HG03103 (cell line): ENCODE results near the gene KIRREL3.

ENCODE experiments used
- ATAC-seq: cut with Tn5 transposase; IDR thresholded peaks from one replicate; pipeline ENCODE4 v1.9.1; 2021; ENCODE audit warnings: low read depth; ENCODE audit not compliant: unreplicated experiment

Gene KIRREL3

DNA sequence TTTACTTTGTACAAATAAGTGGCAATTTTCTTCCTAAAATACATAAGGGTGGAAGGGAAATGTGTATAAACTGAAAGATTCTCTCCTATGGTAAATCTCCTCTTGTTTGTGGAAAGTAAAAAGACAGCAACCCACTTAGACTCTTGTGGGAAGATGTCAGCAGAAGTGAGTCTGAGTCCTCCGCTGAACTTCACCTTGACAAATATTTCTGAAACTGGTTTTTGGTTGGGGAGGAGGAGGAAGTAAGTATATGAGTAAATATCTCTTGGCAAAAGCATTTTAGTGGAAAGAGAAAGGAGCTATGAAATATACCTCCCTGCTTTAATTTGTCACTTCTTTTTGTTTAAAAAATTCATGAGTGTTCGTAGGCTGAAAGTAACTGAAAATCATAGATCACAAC is 196.2 kb downstream of the KIRREL3 start:
- ATAC-seq, result no peak

DNA sequence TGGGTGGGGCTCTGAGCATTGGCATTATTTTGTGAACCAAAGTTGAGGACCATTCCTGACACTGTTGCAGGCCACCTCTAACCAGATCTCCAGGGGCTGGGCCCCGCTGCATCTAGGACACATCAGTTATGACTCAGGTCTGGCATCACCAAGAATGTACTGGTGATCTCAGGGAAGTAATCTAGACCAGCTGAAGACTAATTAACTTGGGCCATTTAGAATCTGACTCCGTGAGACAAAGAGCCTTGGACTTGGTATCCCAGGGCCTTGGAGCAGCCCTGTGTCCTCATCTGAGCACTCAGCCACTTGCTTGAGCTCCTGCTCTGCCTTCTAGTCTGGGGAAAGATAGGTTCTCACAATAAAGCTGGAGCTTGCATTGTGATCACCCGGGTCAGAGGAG is 200.6 kb downstream of the KIRREL3 start:
- ATAC-seq, result no peak

- ATAC-seq, result no peak
These were observed 203.0 kb downstream of the KIRREL3 start for GRCh38 chr11:126797457-126798169.

DNA sequence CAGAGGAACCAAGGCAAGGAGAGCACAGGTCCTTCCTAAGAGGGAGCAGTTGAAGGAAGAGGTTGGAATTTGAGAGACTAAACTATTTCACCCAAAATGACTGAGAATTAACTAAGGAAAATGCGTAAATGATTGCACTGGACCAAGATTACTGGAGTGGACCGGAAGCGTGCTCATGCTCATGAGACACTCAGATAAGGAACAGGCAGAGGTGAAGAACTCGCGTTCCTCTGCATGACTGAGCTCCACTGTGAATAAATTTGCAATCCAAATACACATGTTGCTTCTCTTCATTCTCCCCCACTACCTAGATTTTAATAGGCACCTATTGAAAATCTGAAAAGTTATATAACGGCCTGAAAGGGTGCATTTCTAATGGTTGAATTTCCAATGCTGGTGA is 207.0 kb downstream of the KIRREL3 start:
- no peak for ATAC-seq

DNA sequence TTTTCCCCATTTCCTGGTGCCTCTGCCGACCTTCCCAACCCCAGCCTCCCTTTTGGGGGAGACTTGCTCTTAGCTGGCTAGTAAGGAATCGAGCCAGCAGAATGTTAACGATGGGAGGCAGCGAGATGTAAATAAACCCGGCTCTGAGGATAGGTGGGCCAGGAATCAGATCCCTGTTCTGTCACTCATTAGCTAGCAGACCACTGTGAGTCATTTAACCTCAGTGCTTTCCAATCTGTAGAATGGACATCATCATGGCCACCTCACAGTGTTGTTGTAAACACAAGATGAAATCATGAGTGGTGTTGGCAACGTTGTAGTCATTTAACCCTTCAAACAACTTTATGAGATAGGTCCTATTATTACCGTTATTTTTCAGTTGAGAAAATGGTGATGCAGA is 208.6 kb downstream of the KIRREL3 start:
- no peak for ATAC-seq

GRCh38 chr11:126791446-126791845 is 209.1 kb downstream of the KIRREL3 start:
- ATAC-seq, result no peak

DNA sequence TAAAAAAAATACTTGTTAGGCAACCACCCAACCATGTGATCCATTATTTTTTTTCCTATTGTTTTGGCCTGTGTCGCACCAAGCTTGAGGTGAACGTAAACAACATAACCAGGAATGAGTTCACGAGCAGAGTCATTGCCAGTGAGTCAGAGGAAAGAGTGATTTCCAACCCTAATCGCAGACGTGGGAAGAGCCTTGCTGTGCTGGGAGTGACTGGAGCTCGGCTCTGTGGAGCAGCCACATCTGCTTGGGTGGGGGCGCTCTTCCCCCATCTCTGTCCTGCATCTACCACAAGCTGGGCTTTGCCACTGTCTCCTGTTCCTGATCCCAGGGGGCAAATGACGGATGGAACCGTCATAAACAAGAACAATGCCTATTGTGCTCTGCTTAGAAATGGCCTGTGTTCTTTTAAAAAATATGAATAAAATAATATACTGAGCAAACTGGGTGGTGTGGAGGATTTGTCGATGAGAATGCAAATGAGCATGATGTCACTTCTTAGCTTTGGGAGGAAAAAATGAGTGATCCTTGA is 210.0 kb downstream of the KIRREL3 start:
- ATAC-seq, result no peak

DNA sequence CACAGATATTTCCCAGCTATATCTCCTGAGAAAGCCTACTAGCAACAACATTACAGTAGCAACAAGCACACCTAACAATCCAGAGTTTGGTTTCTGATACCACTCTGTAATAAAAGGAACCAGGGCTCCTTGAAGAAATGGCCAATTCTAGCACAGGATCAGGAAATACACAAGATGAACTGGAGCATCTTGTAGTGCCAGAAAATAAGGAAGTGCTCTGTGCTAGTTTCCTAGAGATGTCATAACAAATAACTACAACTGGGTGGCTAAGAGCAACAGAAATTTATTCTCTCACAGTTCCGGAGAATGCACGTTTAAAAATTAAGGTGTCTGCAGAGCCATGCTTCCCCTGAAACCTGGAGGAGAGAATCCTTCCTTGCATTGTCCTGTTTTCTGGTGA is 217.8 kb downstream of the KIRREL3 start:
- ATAC-seq, result no peak

- no peak for ATAC-seq
These were observed 218.6 kb downstream of the KIRREL3 start for GRCh38 chr11:126781942-126782341.

DNA sequence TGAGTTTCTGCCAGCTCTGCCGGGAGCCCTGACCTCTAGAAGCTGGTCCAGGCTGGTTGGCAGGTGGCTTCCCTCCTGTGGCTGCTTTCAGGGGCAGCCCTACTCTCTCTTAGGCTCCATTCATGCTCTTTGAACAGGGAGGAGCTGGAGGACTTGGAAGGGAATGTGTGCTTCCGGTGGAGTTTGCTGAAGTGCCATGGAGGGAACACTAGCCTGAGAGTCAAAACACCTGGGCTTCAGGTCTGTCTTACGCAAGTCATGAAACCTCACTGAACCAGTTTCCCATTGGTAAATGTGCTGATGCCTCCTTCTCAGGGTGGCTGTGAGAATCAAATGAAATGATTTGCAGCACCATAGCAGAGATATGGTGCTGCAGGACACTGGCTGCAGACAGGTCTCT is 224.5 kb downstream of the KIRREL3 start:
- no peak for ATAC-seq

- ATAC-seq, result no peak
These were observed 228.3 kb downstream of the KIRREL3 start for GRCh38 chr11:126772267-126772666.

- no peak for ATAC-seq
These were observed 231.9 kb downstream of the KIRREL3 start for GRCh38 chr11:126768702-126769101.

DNA sequence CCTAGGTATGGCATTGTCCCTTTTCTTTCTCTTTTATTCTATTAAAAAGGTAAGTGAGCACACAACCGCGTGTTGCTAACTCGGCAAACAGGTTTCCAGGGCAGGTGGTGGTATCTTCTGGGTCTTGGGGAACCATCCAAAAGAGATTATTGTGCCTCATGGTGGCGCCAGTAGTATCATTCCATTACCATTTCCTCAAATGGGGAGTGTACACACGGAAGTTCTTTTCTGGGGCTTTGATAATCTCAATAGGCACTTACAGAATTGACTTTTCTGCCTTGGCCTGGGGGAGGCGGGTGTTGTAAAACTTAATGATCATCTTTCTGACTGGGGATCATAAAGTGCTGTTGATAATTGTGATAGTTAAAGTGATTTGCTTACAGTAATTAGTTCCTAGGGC is 234.1 kb downstream of the KIRREL3 start:
- no peak for ATAC-seq

DNA sequence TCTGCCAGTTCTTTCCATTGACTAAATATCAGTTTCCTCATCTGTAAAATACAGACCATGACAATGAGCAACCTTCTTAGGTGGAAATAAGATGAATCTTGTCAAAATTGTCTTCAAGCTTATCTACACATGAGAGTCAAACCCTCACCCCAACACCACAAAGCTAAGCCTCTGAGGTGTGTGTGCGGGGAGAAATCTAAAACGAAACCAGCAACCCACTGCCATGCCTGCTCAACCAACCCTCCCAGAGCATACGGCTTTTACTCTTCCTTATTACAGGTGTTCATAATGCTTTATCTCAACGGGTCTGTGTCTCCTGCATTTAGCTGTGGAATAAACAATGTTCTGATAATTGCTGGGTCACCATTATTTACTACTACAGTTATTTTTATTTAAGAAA is 235.4 kb downstream of the KIRREL3 start:
- no peak for ATAC-seq

DNA sequence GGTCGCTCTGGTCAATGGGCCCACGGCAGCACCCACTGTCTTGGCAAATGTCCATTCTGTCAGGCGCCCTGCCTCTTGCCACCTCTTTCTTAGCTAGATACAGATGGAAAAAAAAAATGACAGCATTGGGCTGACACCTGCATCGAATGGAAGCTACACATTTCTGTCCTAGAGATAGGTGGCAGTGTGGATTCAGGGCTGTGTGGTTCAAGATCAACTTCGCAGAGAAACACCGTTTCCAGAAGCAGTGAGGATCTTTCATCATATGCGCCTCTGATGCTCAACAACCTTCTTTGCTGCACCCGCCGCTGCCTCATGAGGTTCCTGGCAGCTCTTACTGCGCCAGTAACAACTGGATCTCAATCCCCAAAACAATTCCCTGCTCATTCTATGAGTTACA is 236.3 kb downstream of the KIRREL3 start:
- no peak for ATAC-seq

DNA sequence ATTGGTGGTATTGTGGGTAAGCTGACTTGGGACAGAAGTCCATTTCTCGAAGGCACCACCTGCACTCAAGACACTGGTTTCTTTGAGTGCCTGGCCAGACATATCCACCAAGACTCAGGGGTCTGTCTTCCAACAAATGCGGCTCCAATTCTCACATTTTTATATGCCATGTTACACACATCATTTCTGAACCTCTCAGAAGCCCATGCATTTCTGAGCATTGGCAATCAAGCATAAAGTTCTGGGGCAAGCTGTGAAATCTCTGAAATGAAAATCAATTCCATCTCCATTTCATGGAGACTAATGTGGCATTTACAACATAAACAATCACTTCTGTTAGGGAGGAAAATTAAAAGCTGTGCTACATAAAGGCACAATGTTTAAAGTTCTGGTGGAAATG is 243.7 kb downstream of the KIRREL3 start:
- ATAC-seq, result no peak

- no peak for ATAC-seq
These were observed 244.1 kb downstream of the KIRREL3 start for GRCh38 chr11:126756421-126756820.

- no peak for ATAC-seq
These were observed 245.0 kb downstream of the KIRREL3 start for GRCh38 chr11:126755526-126755925.

DNA sequence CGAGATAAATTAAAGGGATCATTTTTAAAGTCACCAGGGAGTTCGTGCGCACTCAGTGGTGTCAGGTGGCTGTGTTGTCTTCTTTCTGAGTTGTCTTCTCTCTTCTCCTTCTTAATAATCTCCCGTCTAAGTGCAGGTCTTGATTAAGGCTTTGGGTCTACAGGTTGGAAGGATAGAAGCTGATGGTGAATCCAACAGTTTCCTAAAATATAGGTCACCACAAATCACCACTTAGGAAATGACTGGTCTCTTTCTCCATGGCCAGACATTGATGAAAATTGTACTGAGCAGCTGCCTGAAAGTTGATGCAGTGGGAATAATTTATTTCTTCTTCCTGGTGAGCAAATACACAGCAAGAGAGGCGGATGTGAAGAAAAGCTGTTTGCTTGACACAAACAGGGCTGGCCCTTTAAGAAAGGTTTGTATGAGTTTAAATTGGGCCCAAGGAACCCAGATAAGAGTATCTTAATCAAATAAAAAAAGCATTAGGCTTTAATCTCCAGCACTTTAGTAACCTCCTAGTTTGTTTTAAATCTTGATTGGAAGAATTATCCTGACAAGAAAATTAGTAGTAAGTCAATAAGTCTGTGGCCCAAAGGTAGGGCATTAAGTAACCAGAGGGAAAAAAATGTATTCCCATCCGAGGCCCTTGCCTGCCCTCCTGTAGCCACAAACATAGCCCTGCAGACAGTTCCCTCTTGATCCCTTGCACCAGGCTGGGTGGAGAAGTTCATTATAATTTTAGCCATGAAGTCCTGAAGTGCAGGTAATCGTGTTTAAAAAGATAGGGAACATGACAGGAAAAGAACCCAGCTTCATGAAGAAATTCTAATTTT is 245.8 kb downstream of the KIRREL3 start:
- ATAC-seq, result no peak

- ATAC-seq, result no peak
These were observed 246.6 kb downstream of the KIRREL3 start for GRCh38 chr11:126753990-126754389.

DNA sequence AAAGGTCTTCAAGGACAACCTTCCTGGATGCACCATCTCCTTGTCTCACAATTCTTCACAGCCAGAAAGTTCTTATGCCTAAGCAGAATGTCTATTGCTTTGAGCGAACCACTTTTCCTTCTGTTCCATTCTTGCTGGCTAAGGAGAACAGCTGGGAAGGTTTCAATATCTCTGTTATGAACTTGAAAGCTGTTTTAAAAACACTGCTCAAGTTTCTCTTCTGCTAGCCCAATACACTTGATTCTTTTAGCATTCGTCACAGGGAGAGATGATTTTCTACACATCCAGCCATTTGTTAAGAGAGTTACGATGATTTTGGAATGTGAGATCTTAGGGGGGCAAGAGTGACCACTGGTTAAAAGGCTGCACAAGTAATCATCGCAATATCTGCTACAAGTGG is 249.3 kb downstream of the KIRREL3 start:
- no peak for ATAC-seq

DNA sequence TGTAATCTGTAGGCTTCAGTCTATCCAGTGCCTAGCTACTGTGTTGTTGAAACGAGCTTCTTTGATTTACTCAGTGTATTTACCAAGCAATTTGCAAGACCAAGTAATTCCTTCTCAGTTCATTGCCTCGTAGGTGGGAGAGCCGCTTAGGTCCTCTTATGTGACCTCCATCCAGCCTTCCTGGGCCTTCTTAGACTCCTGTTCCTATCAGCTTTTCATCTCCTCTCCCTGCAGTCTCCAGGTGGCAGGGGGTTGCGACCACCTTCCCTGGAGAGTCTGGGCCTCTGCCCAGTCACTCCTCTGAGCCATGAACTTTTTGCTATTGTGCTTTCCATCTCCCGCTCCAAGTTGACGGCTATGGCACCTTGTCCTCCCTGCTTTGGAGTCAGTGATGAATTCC is 251.8 kb downstream of the KIRREL3 start:
- ATAC-seq, result no peak
